PC-3 (cell line): ENCODE results near the gene CCN6. TPM values are rescaled to one million over a fixed set of nuclear protein-coding genes. Genes with fewer than 3 reads are reported as not detected.

Experiments
- ATAC-seq: fragments of 200-7000 bp; cut with Tn5 transposase; 2 replicates; pipeline ENCODE4 v1.9.1; 2020; ENCODE audit warnings: mild to moderate bottlenecking, moderate library complexity
- BruUV-seq: library from RNA; stranded (reverse); fragments of 400-500 nt; replicated peaks from 2 replicates; lab custom pipeline; 2021; lab: Mats Ljungman, UMichigan
- CTCF ChIA-PET: fragments of 300-600 bp; sonication (Branson Sonifier 250); formaldehyde crosslinking; loops from one replicate; lab custom pipeline; 2022; ENCODE audit warnings: antibody characterized with exemption; lab: Charles Lee
- POLR2A ChIA-PET: fragments of 300-600 bp; sonication (Branson Sonifier 250); formaldehyde crosslinking; loops from one replicate; lab custom pipeline; 2022; ENCODE audit warnings: antibody characterized with exemption; ENCODE audit not compliant: unreplicated experiment; lab: Charles Lee
- DNase-seq: peaks from one replicate; pipeline ENCODE4 v3.0.0-alpha.2; 2015
- H2AFZ ChIP-seq: fragments of 300-600 bp; sonication (generic); 2 replicates; pipeline ENCODE4 v1.6.0; 2016; ENCODE audit warnings: antibody characterized with exemption, low read length
- H3F3A ChIP-seq: fragments of 300-600 bp; sonication (generic); one replicate; pipeline ENCODE4 v1.6.0; 2017; ENCODE audit warnings: antibody characterized with exemption, low read length, control low read depth, mild to moderate bottlenecking; ENCODE audit not compliant: unreplicated experiment
- H3K27ac ChIP-seq: fragments of 300-600 bp; sonication (generic); 2 replicates; pipeline ENCODE4 v1.5.1; 2016; ENCODE audit warnings: mild to moderate bottlenecking, low read length
- H3K27me3 ChIP-seq: fragments of 300-600 bp; sonication (generic); 2 replicates; pipeline ENCODE4 v1.6.1; 2016; ENCODE audit warnings: low read length, mixed read lengths
- H3K36me3 ChIP-seq: fragments of 300-600 bp; sonication (generic); 2 replicates; pipeline ENCODE4 v1.6.1; 2016; ENCODE audit warnings: low read depth, mixed run types, low read length, mixed read lengths
- H3K4me1 ChIP-seq: fragments of 300-600 bp; sonication (generic); 2 replicates; pipeline ENCODE4 v1.5.1; 2016; ENCODE audit warnings: low read length; ENCODE audit not compliant: insufficient read depth
- H3K4me2 ChIP-seq: fragments of 300-600 bp; sonication (generic); 2 replicates; pipeline ENCODE4 v1.6.0; 2016; ENCODE audit warnings: low read length
- H3K4me3 ChIP-seq: fragments of 300-600 bp; sonication (generic); 2 replicates; pipeline ENCODE4 v1.5.1; 2016; ENCODE audit warnings: mild to moderate bottlenecking, low read length, mixed read lengths
- H3K79me2 ChIP-seq: fragments of 300-600 bp; sonication (generic); 2 replicates; pipeline ENCODE4 v1.6.1; 2017; ENCODE audit warnings: low read length, mixed read lengths
- H3K9ac ChIP-seq: fragments of 300-600 bp; sonication (generic); 2 replicates; pipeline ENCODE4 v1.6.0; 2016; ENCODE audit warnings: mild to moderate bottlenecking, low read length
- H3K9me2 ChIP-seq: fragments of 300-600 bp; sonication (generic); replicated peaks from 2 replicates; pipeline ENCODE4 v1.6.1; 2016; ENCODE audit warnings: mixed run types, low read length, mixed read lengths
- H3K9me3 ChIP-seq: fragments of 300-600 bp; sonication (generic); 2 replicates; pipeline ENCODE4 v1.6.1; 2016; ENCODE audit warnings: low read length, mixed read lengths
- H4K20me1 ChIP-seq: fragments of 300-600 bp; sonication (generic); 2 replicates; pipeline ENCODE4 v1.6.1; 2016; ENCODE audit warnings: low read length, mixed read lengths
- EZH2 ChIP-seq: fragments of 300-600 bp; sonication (generic); IDR thresholded peaks from one replicate; pipeline ENCODE4 v1.6.1; 2017; ENCODE audit warnings: antibody characterized with exemption, mild to moderate bottlenecking, low read length; ENCODE audit not compliant: unreplicated experiment
- EZH2phosphoT487 ChIP-seq: fragments of 300-600 bp; sonication (generic); IDR thresholded peaks from 2 replicates; pipeline ENCODE4 v1.6.1; 2018; ENCODE audit warnings: mild to moderate bottlenecking, antibody characterized with exemption, low read length, borderline replicate concordance
- intact Hi-C: fragments of 100-400 bp; cut with micrococcal nuclease; formaldehyde crosslinking; loops from 2 replicates; pipeline ENCODE4 v1.9.0; 2023
- total RNA-seq: library from RNA; depleted of rRNA; stranded (reverse); fragments of >200 nt; gene quantifications from 2 replicates; pipeline ENCODE4 v1.2.3, GENCODE V29; 2014
- TF ChIP-seq, protein P1 (sequence below): fragments of 300-600 bp; sonication (generic); conservative IDR thresholded peaks from 2 replicates; pipeline ENCODE4 v1.5.1; 2017; ENCODE audit warnings: antibody characterized with exemption, low read depth, mild to moderate bottlenecking, low read length

Gene CCN6
- total RNA-seq, 1 experiment from 2014 or later: not detected

- TF ChIP-seq, protein P1, sequence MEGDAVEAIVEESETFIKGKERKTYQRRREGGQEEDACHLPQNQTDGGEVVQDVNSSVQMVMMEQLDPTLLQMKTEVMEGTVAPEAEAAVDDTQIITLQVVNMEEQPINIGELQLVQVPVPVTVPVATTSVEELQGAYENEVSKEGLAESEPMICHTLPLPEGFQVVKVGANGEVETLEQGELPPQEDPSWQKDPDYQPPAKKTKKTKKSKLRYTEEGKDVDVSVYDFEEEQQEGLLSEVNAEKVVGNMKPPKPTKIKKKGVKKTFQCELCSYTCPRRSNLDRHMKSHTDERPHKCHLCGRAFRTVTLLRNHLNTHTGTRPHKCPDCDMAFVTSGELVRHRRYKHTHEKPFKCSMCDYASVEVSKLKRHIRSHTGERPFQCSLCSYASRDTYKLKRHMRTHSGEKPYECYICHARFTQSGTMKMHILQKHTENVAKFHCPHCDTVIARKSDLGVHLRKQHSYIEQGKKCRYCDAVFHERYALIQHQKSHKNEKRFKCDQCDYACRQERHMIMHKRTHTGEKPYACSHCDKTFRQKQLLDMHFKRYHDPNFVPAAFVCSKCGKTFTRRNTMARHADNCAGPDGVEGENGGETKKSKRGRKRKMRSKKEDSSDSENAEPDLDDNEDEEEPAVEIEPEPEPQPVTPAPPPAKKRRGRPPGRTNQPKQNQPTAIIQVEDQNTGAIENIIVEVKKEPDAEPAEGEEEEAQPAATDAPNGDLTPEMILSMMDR: no peak
- TF ChIP-seq EZH2phosphoT487: no peak
- TF ChIP-seq EZH2: no peak
- ATAC-seq (peak; percentile 40), DNase-seq (peak; percentile 6)
- ChIA-PET CTCF (no interaction called here), POLR2A (no interaction called here)
- no peaks in the 10 kb centered on the region for H3K9me3 ChIP-seq
- H3K27me3 ChIP-seq: no peaks in the 10 kb centered on the region
- no peaks in the 10 kb centered on the region for H3K4me1 ChIP-seq
- H3K9me2 ChIP-seq: no peaks in the 10 kb centered on the region
- H3K9ac ChIP-seq: no peak overlapping the region
- H3K4me2 ChIP-seq: no peak overlapping the region
- no peak overlapping the region for H3K4me3 ChIP-seq
- intact Hi-C loops: no loop called here
- H3F3A ChIP-seq: no peaks in the 10 kb centered on the region
- no peaks in the 10 kb centered on the region for H3K36me3 ChIP-seq
- H3K27ac ChIP-seq: no peak overlapping the region
- BruUV-seq: no TSS peak
- H2AFZ ChIP-seq: no peak overlapping the region; the same call in 1 of the 2 replicates
- H4K20me1 ChIP-seq: no peaks in the 10 kb centered on the region
- no peaks in the 10 kb centered on the region for H3K79me2 ChIP-seq
These were observed 769 bp downstream of the CCN6 start for GRCh38 chr6:112054555-112055190.

DNA sequence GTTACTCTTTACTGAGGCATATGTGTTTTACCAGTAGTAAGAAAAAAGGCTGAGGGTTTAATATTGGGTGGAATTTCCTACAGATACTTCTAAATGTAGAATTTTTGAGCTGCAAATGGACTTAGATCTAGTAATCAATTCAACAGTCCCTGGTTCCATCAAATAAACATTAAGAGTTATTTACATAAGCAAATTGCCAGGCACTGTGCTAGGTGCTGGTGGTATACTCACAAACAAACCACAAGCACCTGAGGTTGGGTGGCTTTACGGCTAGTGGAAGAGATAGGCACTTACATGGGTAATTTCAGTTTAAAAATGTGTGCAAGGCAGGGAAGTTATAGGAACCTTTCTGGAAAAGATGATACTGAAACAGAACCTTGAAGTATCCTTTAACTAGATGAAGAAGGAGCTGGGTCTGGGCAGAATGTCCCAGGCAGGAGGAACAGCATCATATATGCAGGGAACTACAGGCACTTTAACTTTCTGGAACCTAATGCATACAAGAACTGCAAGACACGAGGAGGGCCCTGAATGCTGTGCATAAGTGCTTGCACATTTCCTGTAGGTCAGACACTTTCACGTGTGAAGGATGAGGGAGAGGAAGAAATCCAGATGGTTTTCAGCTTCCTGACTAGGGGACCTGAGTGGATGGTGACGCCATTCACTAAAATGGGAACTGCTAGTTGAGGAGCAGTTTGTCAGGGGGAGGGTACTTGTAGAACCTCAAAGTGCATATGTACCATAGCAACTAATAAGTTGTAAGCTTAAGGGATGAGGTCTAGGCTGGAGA, 4.5 kb downstream of the CCN6 start:
- CTCF ChIA-PET: no interaction called here

More for the DNA sequence above, 4.5 kb downstream of the CCN6 start:
- Histone ChIP-seq H3K79me2 (no peaks in the 10 kb centered on the region), H2AFZ (no peak overlapping the region), H3K4me2 (no peak overlapping the region), H3F3A (no peaks in the 10 kb centered on the region), H3K27me3 (no peaks in the 10 kb centered on the region), H3K9me2 (no peaks in the 10 kb centered on the region), H3K4me3 (no peak overlapping the region), H4K20me1 (no peaks in the 10 kb centered on the region), H3K36me3 (no peaks in the 10 kb centered on the region), H3K4me1 (peaks cover 10% of the 10 kb centered on the region), H3K27ac (no peak overlapping the region), H3K9me3 (no peaks in the 10 kb centered on the region), H3K9ac (no peak overlapping the region)
- TF ChIP-seq, protein P1: no peak
- TF ChIP-seq EZH2phosphoT487 (no peak), EZH2 (no peak)
- no peak for ATAC-seq
- POLR2A ChIA-PET: no interaction called here
- BruUV-seq: no TSS peak
- no peak for DNase-seq
- intact Hi-C loops: no loop called here
